ENCODE measurements around the gene RND2. TPM values are rescaled to one million over a fixed set of nuclear protein-coding genes. Genes with fewer than 3 reads are reported as not detected.

RND2 gene
- total and polyA plus RNA-seq, 2 of the 13 experiments (the other 11 are each of a cell fraction or from before 2014, with no cell fraction given) = 0.05 to 0.11 TPM

GRCh38 chr17:42980274-42980765, 44.7 kb upstream of the RND2 start, which contains the start of gene RUNDC1 (continued):
- TF ChIP-seq KIAA2018 (CRISPR knock-in tag; IDR thresholded peaks at IDR 0.05; ENCODE audit: borderline replicate concordance) (no peak; the same call in 1 of the 2 replicates), ZNF639 (CRISPR knock-in tag; conservative IDR thresholded peaks at IDR 0.05) (no peak; the same call in 1 of the 2 replicates), HOXA9 (CRISPR knock-in tag; IDR thresholded peaks at IDR 0.05; ENCODE audit: borderline replicate concordance) (no peak), NR3C1 (CRISPR knock-in tag; IDR thresholded peaks at IDR 0.05) (no peak), EEA1 (CRISPR knock-in tag; IDR thresholded peaks at IDR 0.05; ENCODE audit: borderline replicate concordance) (no peak), ZNF101 (CRISPR knock-in tag; IDR thresholded peaks at IDR 0.05; ENCODE audit: borderline replicate concordance, low read depth) (no peak), SRSF1 (optimal IDR thresholded peaks at IDR 0.05; ENCODE audit: low read depth, low read length) (peak; percentile 82), GRHL1 (CRISPR knock-in tag; conservative IDR thresholded peaks at IDR 0.05) (no peak), ZNF441 (CRISPR knock-in tag; IDR thresholded peaks at IDR 0.05; ENCODE audit: borderline replicate concordance) (no peak), AGO2 (optimal IDR thresholded peaks at IDR 0.05; ENCODE audit: low read depth, low read length) (no peak), MIER2 (CRISPR knock-in tag; IDR thresholded peaks at IDR 0.05) (no peak), KMT2B (CRISPR knock-in tag; IDR thresholded peaks at IDR 0.05) (peak; percentile 79; the same call in 1 of the 2 replicates), ZEB1 (IDR thresholded peaks at IDR 0.05; ENCODE audit: insufficient replicate concordance, low read depth) (no peak), NFIB (CRISPR knock-in tag; IDR thresholded peaks at IDR 0.05; ENCODE audit: borderline replicate concordance) (no peak), MEF2D (CRISPR knock-in tag; IDR thresholded peaks at IDR 0.05) (no peak), MXD1 (CRISPR knock-in tag; IDR thresholded peaks at IDR 0.05) (no peak)

All from HepG2 (cell line).